Activated CD4-positive, alpha-beta T cell treated with anti-CD3 and anti-CD28 coated beads, Interleukin-2, amount 10 ng/mL, durations not matched to agents 7 days and 5 days (primary cell): ENCODE results near the gene IGFBP4. TPM values are rescaled to one million over a fixed set of nuclear protein-coding genes. Genes with fewer than 3 reads are reported as not detected.

ENCODE experiments used
- CTCF ChIA-PET: fragments of 350-600 bp; sonication (Branson Sonifier 250); formaldehyde crosslinking; loops from one replicate; lab custom pipeline; 2021; ENCODE audit warnings: antibody characterized with exemption; lab: Charles Lee
- POLR2A ChIA-PET: fragments of 350-600 bp; sonication (Branson Sonifier 250); formaldehyde crosslinking; loops from one replicate; lab custom pipeline; 2021; ENCODE audit warnings: antibody characterized with exemption; lab: Charles Lee
- DNase-seq: peaks from one replicate; pipeline ENCODE4 v3.0.0-alpha.2; 2020
- H3K27ac Mint-ChIP-seq: one replicate; pipeline ENCODE4 v1.8.0; 2021; ENCODE audit warnings: mild to moderate bottlenecking, moderate library complexity, mixed read lengths
- H3K27me3 Mint-ChIP-seq: one replicate; pipeline ENCODE4 v1.8.0; 2021; ENCODE audit warnings: mixed read lengths
- H3K36me3 Mint-ChIP-seq: one replicate; pipeline ENCODE4 v1.8.0; 2021; ENCODE audit warnings: low read depth, mixed read lengths
- H3K4me1 Mint-ChIP-seq: one replicate; pipeline ENCODE4 v1.8.0; 2021; ENCODE audit warnings: mixed read lengths
- H3K4me3 Mint-ChIP-seq: one replicate; pipeline ENCODE4 v1.8.0; 2021; ENCODE audit warnings: mild to moderate bottlenecking, moderate library complexity, mixed read lengths
- H3K9me3 Mint-ChIP-seq: one replicate; pipeline ENCODE4 v1.8.0; 2021; ENCODE audit warnings: mixed read lengths
- total RNA-seq, 2 experiments: library from RNA; stranded (reverse); gene quantifications; one replicate each; pipeline ENCODE4 v1.2.3, GENCODE V29; 2021

IGFBP4 gene
- total RNA-seq, 2 experiments from 2014 or later: 65.2 to 67.9 TPM

GRCh38 chr17:40448639-40449261, 5.5 kb downstream of the IGFBP4 start:
- H3K4me1 Mint-ChIP-seq: peaks cover 64% of the 10 kb centered on the region
- H3K36me3 Mint-ChIP-seq: peaks cover 40% of the 10 kb centered on the region
- no peaks in the 10 kb centered on the region for H3K9me3 Mint-ChIP-seq
- POLR2A ChIA-PET: interaction anchor here (0.5 kb wide), 1 partner anchor 84 kb away, joined by 3 read pairs; no protein-coding TSS in a partner anchor
- H3K27me3 Mint-ChIP-seq: peaks cover 5% of the 10 kb centered on the region
- CTCF ChIA-PET: interaction anchor here (0.5 to 2.3 kb wide), 7 partner anchors 11 to 109 kb away, joined by 3 to 10 read pairs (median 5); no protein-coding TSS in a partner anchor
- H3K4me3 Mint-ChIP-seq: no peak overlapping the region
- no peak for DNase-seq
- H3K27ac Mint-ChIP-seq: peak overlapping the region; percentile 0

GRCh38 chr17:40450175-40450574, 6.9 kb downstream of the IGFBP4 start:
- Mint-ChIP-seq H3K27me3 (no peaks in the 10 kb centered on the region), H3K4me3 (no peak overlapping the region), H3K4me1 (peaks cover 50% of the 10 kb centered on the region), H3K27ac (no peak overlapping the region), H3K36me3 (peaks cover 43% of the 10 kb centered on the region), H3K9me3 (no peaks in the 10 kb centered on the region)
- DNase-seq: peak; percentile 50
- ChIA-PET CTCF (interaction anchor here (0.6 to 2.8 kb wide), 11 partner anchors 11 to 148 kb away, joined by 3 to 10 read pairs (median 5); no protein-coding TSS in a partner anchor), POLR2A (interaction anchor here (1.1 kb wide), 1 partner anchor 32 kb away, joined by 4 read pairs; the partner anchor contains the start of gene TOP2A)

GRCh38 chr17:40451420-40451819, 8.2 kb downstream of the IGFBP4 start:
- no peak for DNase-seq
- Mint-ChIP-seq H3K9me3 (no peaks in the 10 kb centered on the region), H3K4me1 (peaks cover 42% of the 10 kb centered on the region), H3K27me3 (no peaks in the 10 kb centered on the region), H3K4me3 (no peak overlapping the region), H3K36me3 (peaks cover 44% of the 10 kb centered on the region), H3K27ac (no peak overlapping the region)
- ChIA-PET CTCF (interaction anchor here (0.6 to 2.8 kb wide), 5 partner anchors 11 to 144 kb away, joined by 3 to 9 read pairs (median 4); no protein-coding TSS in a partner anchor), POLR2A (no interaction called here)

- Mint-ChIP-seq H3K4me1 (peaks cover 34% of the 10 kb centered on the region), H3K4me3 (no peak overlapping the region), H3K9me3 (no peaks in the 10 kb centered on the region), H3K27me3 (no peaks in the 10 kb centered on the region), H3K36me3 (peaks cover 50% of the 10 kb centered on the region), H3K27ac (peak overlapping the region; percentile 64)
- ChIA-PET POLR2A (no interaction called here), CTCF (interaction anchor here (0.5 to 2.8 kb wide), 4 partner anchors 24 to 236 kb away, joined by 3 to 9 read pairs (median 4); no protein-coding TSS in a partner anchor)
- no peak for DNase-seq
Measured at GRCh38 chr17:40452216-40452787, 9.1 kb downstream of the IGFBP4 start.

- Mint-ChIP-seq H3K9me3 (no peaks in the 10 kb centered on the region), H3K4me1 (peaks cover 28% of the 10 kb centered on the region), H3K27me3 (no peaks in the 10 kb centered on the region), H3K27ac (no peak overlapping the region), H3K4me3 (no peak overlapping the region), H3K36me3 (peaks cover 53% of the 10 kb centered on the region)
- ChIA-PET POLR2A (no interaction called here), CTCF (interaction anchor here (1.0 kb wide), 1 partner anchor 23 kb away, joined by 4 read pairs; no protein-coding TSS in a partner anchor)
- DNase-seq: no peak
Measured at GRCh38 chr17:40452921-40453378, 9.7 kb downstream of the IGFBP4 start.

GRCh38 chr17:40453881-40454612, 10.8 kb downstream of the IGFBP4 start:
- no peak overlapping the region for H3K4me3 Mint-ChIP-seq
- peaks cover 45% of the 10 kb centered on the region for H3K36me3 Mint-ChIP-seq
- CTCF ChIA-PET: interaction anchor here (0.7 to 2.7 kb wide), 3 partner anchors 10 to 1209 kb away, joined by 3 to 11 read pairs (median 4); partner anchors contain the start of gene IGFBP4
- H3K4me1 Mint-ChIP-seq: peaks cover 17% of the 10 kb centered on the region
- no peak for DNase-seq
- peak overlapping the region; percentile 2 for H3K27ac Mint-ChIP-seq
- no peaks in the 10 kb centered on the region for H3K27me3 Mint-ChIP-seq
- POLR2A ChIA-PET: no interaction called here
- H3K9me3 Mint-ChIP-seq: no peaks in the 10 kb centered on the region

GRCh38 chr17:40454613-40454995, 11.4 kb downstream of the IGFBP4 start:
- Mint-ChIP-seq H3K27ac (no peak overlapping the region), H3K4me3 (no peak overlapping the region), H3K4me1 (peaks cover 14% of the 10 kb centered on the region), H3K36me3 (peaks cover 45% of the 10 kb centered on the region), H3K27me3 (no peaks in the 10 kb centered on the region), H3K9me3 (no peaks in the 10 kb centered on the region)
- ChIA-PET CTCF (interaction anchor here (0.6 to 2.7 kb wide), 6 partner anchors 9 to 86 kb away, joined by 3 to 11 read pairs (median 6); partner anchors contain the start of gene IGFBP4), POLR2A (no interaction called here)
- DNase-seq: no peak

GRCh38 chr17:40456396-40456951, 13.2 kb downstream of the IGFBP4 start:
- no peak overlapping the region for H3K27ac Mint-ChIP-seq
- peaks cover 40% of the 10 kb centered on the region for H3K36me3 Mint-ChIP-seq
- no peaks in the 10 kb centered on the region for H3K9me3 Mint-ChIP-seq
- DNase-seq: no peak
- no peaks in the 10 kb centered on the region for H3K27me3 Mint-ChIP-seq
- H3K4me3 Mint-ChIP-seq: no peak overlapping the region
- no peaks in the 10 kb centered on the region for H3K4me1 Mint-ChIP-seq
- ChIA-PET POLR2A (no interaction called here), CTCF (interaction anchor here (0.7 to 2.7 kb wide), 11 partner anchors 9 to 153 kb away, joined by 3 to 11 read pairs (median 3); partner anchors contain the start of gene IGFBP4)

GRCh38 chr17:40457369-40457768, 14.1 kb downstream of the IGFBP4 start:
- peaks cover 37% of the 10 kb centered on the region for H3K36me3 Mint-ChIP-seq
- no peak overlapping the region for H3K27ac Mint-ChIP-seq
- no peaks in the 10 kb centered on the region for H3K9me3 Mint-ChIP-seq
- ChIA-PET POLR2A (no interaction called here), CTCF (interaction anchor here (0.8 to 1.3 kb wide), 4 partner anchors 10 to 75 kb away, joined by 3 to 5 read pairs (median 4); no protein-coding TSS in a partner anchor)
- no peak overlapping the region for H3K4me3 Mint-ChIP-seq
- no peak for DNase-seq
- no peaks in the 10 kb centered on the region for H3K4me1 Mint-ChIP-seq
- no peaks in the 10 kb centered on the region for H3K27me3 Mint-ChIP-seq

- POLR2A ChIA-PET: no interaction called here
- CTCF ChIA-PET: interaction anchor here (0.8 to 1.3 kb wide), 4 partner anchors 10 to 75 kb away, joined by 3 to 4 read pairs (median 3); no protein-coding TSS in a partner anchor
- DNase-seq: no peak
- no peaks in the 10 kb centered on the region for H3K27me3 Mint-ChIP-seq
- H3K4me3 Mint-ChIP-seq: no peak overlapping the region
- peaks cover 29% of the 10 kb centered on the region for H3K36me3 Mint-ChIP-seq
- no peak overlapping the region for H3K27ac Mint-ChIP-seq
- no peaks in the 10 kb centered on the region for H3K4me1 Mint-ChIP-seq
- H3K9me3 Mint-ChIP-seq: no peaks in the 10 kb centered on the region
Measured at GRCh38 chr17:40457964-40458791, 14.9 kb downstream of the IGFBP4 start.

- H3K27ac Mint-ChIP-seq: peak overlapping the region; percentile 39
- peaks cover 22% of the 10 kb centered on the region for H3K36me3 Mint-ChIP-seq
- H3K9me3 Mint-ChIP-seq: no peaks in the 10 kb centered on the region
- H3K27me3 Mint-ChIP-seq: no peaks in the 10 kb centered on the region
- no peaks in the 10 kb centered on the region for H3K4me1 Mint-ChIP-seq
- ChIA-PET CTCF (interaction anchor here (0.9 kb wide), 1 partner anchor 25 kb away, joined by 3 read pairs; no protein-coding TSS in a partner anchor), POLR2A (no interaction called here)
- no peak overlapping the region for H3K4me3 Mint-ChIP-seq
- no peak for DNase-seq
Measured at GRCh38 chr17:40458851-40459482, 15.7 kb downstream of the IGFBP4 start.
